Suprapubic skin (tissue), 4 donors: ENCODE measurements around the gene RAP1A. TPM values are rescaled to one million over a fixed set of nuclear protein-coding genes. Genes with fewer than 3 reads are reported as not detected.

Experiments
- DNase-seq, 2 donors: peaks; one replicate each; pipeline ENCODE4 v3.0.0-alpha.2; 2019; ENCODE audit warnings: low spot score in 2 of 2
- H3K27ac ChIP-seq: fragments of 200-600 bp; sonication (generic); one replicate; pipeline ENCODE4 v1.5.1; 2019
- H3K27me3 ChIP-seq: fragments of 200-600 bp; sonication (generic); one replicate; pipeline ENCODE4 v1.5.1; 2019
- H3K36me3 ChIP-seq: fragments of 200-600 bp; sonication (generic); one replicate; pipeline ENCODE4 v1.5.1; 2019
- H3K4me1 ChIP-seq: fragments of 200-600 bp; sonication (generic); one replicate; pipeline ENCODE4 v1.5.1; 2019
- H3K4me3 ChIP-seq: fragments of 200-600 bp; sonication (generic); one replicate; pipeline ENCODE4 v1.5.1; 2019; ENCODE audit warnings: mild to moderate bottlenecking
- H3K9me3 ChIP-seq: fragments of 200-600 bp; sonication (generic); one replicate; pipeline ENCODE4 v1.5.1; 2019
- EP300 ChIP-seq: sonication (generic); formaldehyde crosslinking; IDR thresholded peaks from one replicate; pipeline ENCODE4 v1.6.1; 2017; ENCODE audit warnings: antibody characterized with exemption
- POLR2A ChIP-seq, 2 donors: fragments of 450-650 bp; IDR thresholded peaks; one replicate each; pipeline ENCODE4 v1.6.1; 2017; ENCODE audit warnings: antibody characterized with exemption in 2 of 2, mild to moderate bottlenecking in 2 of 2, moderate library complexity in 2 of 2
- POLR2AphosphoS5 ChIP-seq, 3 donors: sonication (generic); formaldehyde crosslinking; IDR thresholded peaks; one replicate each; pipeline ENCODE4 v1.6.1; 2017; ENCODE audit warnings: antibody characterized with exemption in 3 of 3
- WGBS: methylation state at CpG from one replicate; pipeline ENCODE4 v1.1.5; 2018; 5-methylcytosine and 5-hydroxymethylcytosine counted together
- total RNA-seq, 4 donors: library from RNA; depleted of rRNA; stranded (reverse); fragments of >200 nt; gene quantifications; one replicate each; pipeline ENCODE4 v1.1.0, GENCODE V29; 2016
- TF ChIP-seq, protein P1 (sequence below), 2 donors: fragments of 200-600 bp in 1 of 2; fragments of 450-650 bp in 1 of 2; sonication (generic) in 1 of 2; IDR thresholded peaks; one replicate each; pipeline ENCODE4 v1.5.1; 2016 to 2019; ENCODE audit warnings: antibody characterized with exemption in 2 of 2, mild to moderate bottlenecking in 1 of 2, moderate library complexity in 1 of 2

RAP1A gene
- total RNA-seq, 4 donors from 2014 or later: 31.0 to 38.4 (median 35.3) TPM

- Histone ChIP-seq H3K4me1 (peaks cover 6% of the 10 kb centered on the region), H3K36me3 (no peaks in the 10 kb centered on the region), H3K4me3 (no peak overlapping the region), H3K27ac (no peak overlapping the region), H3K27me3 (no peaks in the 10 kb centered on the region), H3K9me3 (no peaks in the 10 kb centered on the region)
- WGBS: 77% methylated on average over 7 of the region's 7 CpGs
- DNase-seq: no peak
- TF ChIP-seq POLR2A (IDR thresholded peaks at IDR 0.05) (no peak), EP300 (no peak)
- TF ChIP-seq, protein P1, sequence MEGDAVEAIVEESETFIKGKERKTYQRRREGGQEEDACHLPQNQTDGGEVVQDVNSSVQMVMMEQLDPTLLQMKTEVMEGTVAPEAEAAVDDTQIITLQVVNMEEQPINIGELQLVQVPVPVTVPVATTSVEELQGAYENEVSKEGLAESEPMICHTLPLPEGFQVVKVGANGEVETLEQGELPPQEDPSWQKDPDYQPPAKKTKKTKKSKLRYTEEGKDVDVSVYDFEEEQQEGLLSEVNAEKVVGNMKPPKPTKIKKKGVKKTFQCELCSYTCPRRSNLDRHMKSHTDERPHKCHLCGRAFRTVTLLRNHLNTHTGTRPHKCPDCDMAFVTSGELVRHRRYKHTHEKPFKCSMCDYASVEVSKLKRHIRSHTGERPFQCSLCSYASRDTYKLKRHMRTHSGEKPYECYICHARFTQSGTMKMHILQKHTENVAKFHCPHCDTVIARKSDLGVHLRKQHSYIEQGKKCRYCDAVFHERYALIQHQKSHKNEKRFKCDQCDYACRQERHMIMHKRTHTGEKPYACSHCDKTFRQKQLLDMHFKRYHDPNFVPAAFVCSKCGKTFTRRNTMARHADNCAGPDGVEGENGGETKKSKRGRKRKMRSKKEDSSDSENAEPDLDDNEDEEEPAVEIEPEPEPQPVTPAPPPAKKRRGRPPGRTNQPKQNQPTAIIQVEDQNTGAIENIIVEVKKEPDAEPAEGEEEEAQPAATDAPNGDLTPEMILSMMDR (IDR thresholded peaks at IDR 0.05): no peak
Observed at GRCh38 chr1:111576547-111576946, 43.0 kb upstream of the RAP1A start.

DNA sequence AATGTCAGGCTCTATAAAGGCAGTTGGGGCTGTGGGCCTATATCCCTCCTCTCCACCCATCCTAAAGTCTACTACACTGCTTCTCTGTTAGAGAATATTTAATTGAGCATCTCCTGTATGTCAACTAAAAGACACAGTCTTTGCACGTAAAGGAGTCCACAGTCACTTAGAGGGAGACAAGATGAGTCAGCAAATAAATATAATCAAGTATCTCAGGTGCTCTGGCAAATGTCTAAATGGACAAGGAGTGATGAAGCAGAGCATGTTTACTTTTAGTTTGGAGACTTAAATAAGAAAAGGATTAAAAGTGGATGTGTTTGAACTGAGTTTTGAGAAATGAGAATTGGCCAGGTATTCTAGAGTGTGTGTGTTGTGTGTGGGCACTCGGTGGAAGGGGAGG, 41.8 kb upstream of the RAP1A start:
- no peak for DNase-seq
- H3K9me3 ChIP-seq: no peaks in the 10 kb centered on the region
- no peaks in the 10 kb centered on the region for H3K36me3 ChIP-seq
- TF ChIP-seq POLR2AphosphoS5 (IDR thresholded peaks at IDR 0.05): no peak
- TF ChIP-seq, protein P1 (IDR thresholded peaks at IDR 0.05): no peak
- no peak for TF ChIP-seq POLR2A (IDR thresholded peaks at IDR 0.05)
- H3K27ac ChIP-seq: no peak overlapping the region
- peaks cover 3% of the 10 kb centered on the region for H3K4me1 ChIP-seq
- WGBS: 81% methylated on average over 2 of the region's 2 CpGs
- no peak overlapping the region for H3K4me3 ChIP-seq
- H3K27me3 ChIP-seq: no peaks in the 10 kb centered on the region

DNA sequence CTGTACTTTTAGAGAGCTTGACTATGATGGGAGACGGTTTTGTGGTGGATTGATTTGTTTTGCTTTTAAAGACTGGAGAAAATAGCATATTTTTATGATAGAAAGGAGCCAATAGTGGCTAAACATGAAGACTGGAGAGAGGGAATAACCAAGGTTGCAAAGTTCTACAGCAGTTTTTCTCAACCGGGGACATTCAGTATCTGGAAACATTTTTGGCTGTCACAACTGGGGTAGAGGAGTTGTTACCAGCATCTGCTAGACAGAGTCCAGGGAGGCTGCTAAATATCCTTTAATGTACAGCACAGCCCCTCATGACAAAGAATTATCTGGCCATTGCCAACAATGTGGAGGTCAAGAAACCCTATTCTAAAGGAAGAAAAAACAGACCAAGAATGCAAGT, 38.4 kb upstream of the RAP1A start:
- Histone ChIP-seq H3K27ac (no peak overlapping the region), H3K27me3 (no peaks in the 10 kb centered on the region), H3K4me1 (peaks cover 4% of the 10 kb centered on the region), H3K9me3 (no peaks in the 10 kb centered on the region), H3K36me3 (no peaks in the 10 kb centered on the region), H3K4me3 (no peak overlapping the region)
- no peak for DNase-seq
- TF ChIP-seq POLR2AphosphoS5 (IDR thresholded peaks at IDR 0.05) (no peak), EP300 (no peak), POLR2A (IDR thresholded peaks at IDR 0.05) (no peak)
- TF ChIP-seq, protein P1 (IDR thresholded peaks at IDR 0.05): no peak
- 78% methylated on average over 2 of the region's 2 CpGs for WGBS

- Histone ChIP-seq H3K27ac (no peak overlapping the region), H3K27me3 (no peaks in the 10 kb centered on the region), H3K9me3 (no peaks in the 10 kb centered on the region), H3K4me1 (peaks cover 4% of the 10 kb centered on the region), H3K4me3 (no peak overlapping the region), H3K36me3 (no peaks in the 10 kb centered on the region)
- no peak for DNase-seq
- TF ChIP-seq, protein P1 (IDR thresholded peaks at IDR 0.05): no peak
- no peak for TF ChIP-seq POLR2A (IDR thresholded peaks at IDR 0.05)
- no peak for TF ChIP-seq POLR2AphosphoS5 (IDR thresholded peaks at IDR 0.05)
- no peak for TF ChIP-seq EP300
- WGBS: 79% methylated on average over 1 of the region's 1 CpG
Observed at GRCh38 chr1:111582016-111582415, 37.6 kb upstream of the RAP1A start.

- TF ChIP-seq POLR2AphosphoS5 (IDR thresholded peaks at IDR 0.05): no peak
- no peak for TF ChIP-seq POLR2A (IDR thresholded peaks at IDR 0.05)
- TF ChIP-seq EP300: no peak
- TF ChIP-seq, protein P1 (IDR thresholded peaks at IDR 0.05): no peak
- Histone ChIP-seq H3K4me3 (no peak overlapping the region), H3K4me1 (peaks cover 4% of the 10 kb centered on the region), H3K27ac (no peak overlapping the region), H3K36me3 (no peaks in the 10 kb centered on the region), H3K27me3 (no peaks in the 10 kb centered on the region), H3K9me3 (no peaks in the 10 kb centered on the region)
- no peak for DNase-seq
- whole genome bisulfite sequencing: 86% methylated on average over 8 of the region's 8 CpGs
Observed at GRCh38 chr1:111582644-111583618, 36.7 kb upstream of the RAP1A start.
